Posterior vena cava (tissue), 2 donors: Measurements from ENCODE around the gene SH3D19. TPM values are rescaled to one million over a fixed set of nuclear protein-coding genes. Genes with fewer than 3 reads are reported as not detected.

Experiments used
- DNase-seq: peaks from one replicate; pipeline ENCODE4 v3.0.0-alpha.2; 2020; ENCODE audit warnings: low spot score
- intact Hi-C, 2 donors: fragments of 100-400 bp; cut with DNase I; formaldehyde crosslinking; loops; one replicate each; pipeline versions ENCODE4 v1.14.1 to v1.14.2; 2022 to 2023
- long read RNA-seq, 2 donors: library from polyadenylated mRNA; unstranded; transcript quantifications; one replicate each; pipeline ENCODE4 v2.0.0, GENCODE V29; 2020 to 2021
- total RNA-seq, 2 donors: library from RNA; stranded (reverse); fragmentation: NEBNext Ultra II Directional; extraction: Animal tissue kit (Norgen Biotek cat#: 25700); gene quantifications; one replicate each; pipeline ENCODE4 v1.2.1, GENCODE V29; 2021
- donor health status: DM: yes; HTN: yes; CAD: no.
- donor health status: DM: yes; HTN: yes; CAD: no.

The SH3D19 gene, protein sequence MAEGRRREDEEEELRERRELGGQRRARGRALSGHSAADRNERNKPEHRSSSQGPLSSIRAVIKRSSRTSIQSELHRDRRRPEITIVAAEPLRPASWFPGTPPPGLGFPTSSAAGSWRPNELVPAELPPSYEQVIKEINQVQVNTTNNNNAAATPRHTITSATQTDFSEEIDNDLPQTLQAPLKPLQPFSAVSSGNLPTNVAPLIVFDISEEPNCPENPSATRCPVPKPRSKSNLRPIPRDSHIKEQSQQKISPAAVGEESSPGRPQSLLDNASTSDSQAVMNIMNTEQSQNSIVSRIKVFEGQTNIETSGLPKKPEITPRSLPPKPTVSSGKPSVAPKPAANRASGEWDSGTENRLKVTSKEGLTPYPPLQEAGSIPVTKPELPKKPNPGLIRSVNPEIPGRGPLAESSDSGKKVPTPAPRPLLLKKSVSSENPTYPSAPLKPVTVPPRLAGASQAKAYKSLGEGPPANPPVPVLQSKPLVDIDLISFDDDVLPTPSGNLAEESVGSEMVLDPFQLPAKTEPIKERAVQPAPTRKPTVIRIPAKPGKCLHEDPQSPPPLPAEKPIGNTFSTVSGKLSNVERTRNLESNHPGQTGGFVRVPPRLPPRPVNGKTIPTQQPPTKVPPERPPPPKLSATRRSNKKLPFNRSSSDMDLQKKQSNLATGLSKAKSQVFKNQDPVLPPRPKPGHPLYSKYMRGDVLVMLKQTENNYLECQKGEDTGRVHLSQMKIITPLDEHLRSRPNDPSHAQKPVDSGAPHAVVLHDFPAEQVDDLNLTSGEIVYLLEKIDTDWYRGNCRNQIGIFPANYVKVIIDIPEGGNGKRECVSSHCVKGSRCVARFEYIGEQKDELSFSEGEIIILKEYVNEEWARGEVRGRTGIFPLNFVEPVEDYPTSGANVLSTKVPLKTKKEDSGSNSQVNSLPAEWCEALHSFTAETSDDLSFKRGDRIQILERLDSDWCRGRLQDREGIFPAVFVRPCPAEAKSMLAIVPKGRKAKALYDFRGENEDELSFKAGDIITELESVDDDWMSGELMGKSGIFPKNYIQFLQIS
- total RNA-seq, result 100 to 1,000 TPM; 118 to 140 TPM
- long read RNA-seq, donor 1, full-length matches to known transcripts, result 3 of 43 reads
- long read RNA-seq, donor 1, partial matches to known transcripts, result 11 of 43 reads
- long read RNA-seq, donor 1, other reads (novel, unspliced or antisense), result 29 of 43 reads
- long read RNA-seq, donor 2, full-length matches to known transcripts, result 1 of 28 reads
- long read RNA-seq, donor 2, partial matches to known transcripts, result 17 of 28 reads
- long read RNA-seq, donor 2, other reads (novel, unspliced or antisense), result 10 of 28 reads

GRCh38 chr4:151325111-151325948 is at the start of gene SH3D19:
TSS of gene SH3D19 (minus strand) at chr4:151325605. CDS start at chr4:151325352, 253 bp downstream.
- intact Hi-C loops, result loop anchor here in 1 of 2 donors (5.0 kb wide), 1 partner anchor 38 kb away; no protein-coding TSS in a partner anchor
- DNase-seq, result peak; percentile 85

- DNase-seq, result peak; percentile 90
- intact Hi-C loops, result loop anchor here in 1 of 2 donors (10.0 kb wide), 1 partner anchor 248 kb away; no protein-coding TSS in a partner anchor
These were observed 37.2 kb upstream of the SH3D19 start for GRCh38 chr4:151362404-151363164.

DNA sequence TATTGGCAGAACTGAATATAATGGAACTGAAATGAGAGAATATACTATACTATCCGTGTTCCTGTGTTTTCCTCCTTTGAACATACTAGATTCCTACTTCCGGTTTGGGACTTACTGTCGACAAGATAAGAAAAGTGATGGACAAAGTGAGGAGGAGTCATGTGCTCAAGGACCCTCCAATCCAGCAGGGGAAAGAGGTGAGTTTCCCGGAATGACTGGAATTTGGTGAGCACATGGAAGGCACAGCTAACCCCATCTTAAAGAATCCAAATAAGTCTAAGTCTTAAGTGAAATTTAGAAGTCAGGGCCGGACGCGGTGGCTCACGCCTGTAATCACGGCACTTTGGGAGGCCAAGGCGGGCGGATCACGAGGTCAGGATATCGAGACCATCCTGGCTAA is 36.6 kb upstream of the SH3D19 start:
- no peak for DNase-seq
- intact Hi-C loops, result loop anchor here in 1 of 2 donors (10.0 kb wide), 1 partner anchor 247 kb away; no protein-coding TSS in a partner anchor

GRCh38 chr4:151361126-151361525 is 35.7 kb upstream of the SH3D19 start:
- no peak for DNase-seq

GRCh38 chr4:151359576-151359975 is 34.2 kb upstream of the SH3D19 start:
- intact Hi-C loops, result loop anchor here in 1 of 2 donors (10.0 kb wide), 1 partner anchor 235 kb away; no protein-coding TSS in a partner anchor

More at GRCh38 chr4:151361126-151361525, 35.7 kb upstream of the SH3D19 start:
- intact Hi-C loops, result loop anchor here in 1 of 2 donors (10.0 kb wide), 1 partner anchor 246 kb away; no protein-coding TSS in a partner anchor

DNA sequence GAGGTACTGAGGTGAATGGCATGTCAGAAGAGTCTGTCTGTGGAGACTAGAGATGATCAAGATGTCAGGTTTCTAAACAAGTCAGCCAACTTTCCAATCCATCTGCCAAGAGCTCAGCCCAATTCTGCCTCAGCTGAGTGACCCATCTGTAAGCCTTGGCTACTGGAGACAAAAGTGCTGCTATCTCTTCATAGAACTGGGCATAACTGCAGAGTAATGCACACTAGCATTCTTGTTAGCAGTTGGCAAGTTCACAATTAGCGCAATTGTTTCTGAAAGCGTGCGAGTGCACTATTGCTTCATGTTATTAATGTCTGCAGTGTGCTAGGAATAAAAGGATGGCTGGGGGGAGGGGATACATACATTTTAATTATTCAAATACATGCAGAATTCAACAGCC is 32.9 kb upstream of the SH3D19 start:
- DNase-seq, result no peak
- intact Hi-C loops, result loop anchor here in 1 of 2 donors (10.0 kb wide), 1 partner anchor 233 kb away; no protein-coding TSS in a partner anchor

More at GRCh38 chr4:151359576-151359975, 34.2 kb upstream of the SH3D19 start:
- no peak for DNase-seq

DNA sequence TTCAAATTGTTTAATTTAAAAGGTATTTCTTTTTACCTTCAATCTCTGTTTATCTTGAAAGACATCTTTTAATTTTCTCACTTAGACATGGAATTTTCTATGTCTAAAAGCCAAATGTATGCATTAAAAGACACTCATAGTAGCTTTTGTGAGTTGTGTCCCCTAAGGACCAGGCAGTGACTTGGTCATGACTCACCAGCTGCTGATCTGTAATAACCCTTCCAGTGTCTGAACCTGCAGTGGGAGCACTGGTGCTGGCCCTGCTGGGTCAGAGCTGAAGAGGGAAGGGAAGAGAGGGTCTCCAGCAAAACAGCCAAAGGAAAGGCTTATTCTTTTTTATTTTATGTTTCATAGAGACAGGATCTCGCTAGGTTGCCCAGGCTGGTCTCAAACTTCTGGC is 31.1 kb upstream of the SH3D19 start:
- no peak for DNase-seq
- intact Hi-C loops, result loop anchor here in 1 of 2 donors (10.0 kb wide), 1 partner anchor 232 kb away; no protein-coding TSS in a partner anchor

DNA sequence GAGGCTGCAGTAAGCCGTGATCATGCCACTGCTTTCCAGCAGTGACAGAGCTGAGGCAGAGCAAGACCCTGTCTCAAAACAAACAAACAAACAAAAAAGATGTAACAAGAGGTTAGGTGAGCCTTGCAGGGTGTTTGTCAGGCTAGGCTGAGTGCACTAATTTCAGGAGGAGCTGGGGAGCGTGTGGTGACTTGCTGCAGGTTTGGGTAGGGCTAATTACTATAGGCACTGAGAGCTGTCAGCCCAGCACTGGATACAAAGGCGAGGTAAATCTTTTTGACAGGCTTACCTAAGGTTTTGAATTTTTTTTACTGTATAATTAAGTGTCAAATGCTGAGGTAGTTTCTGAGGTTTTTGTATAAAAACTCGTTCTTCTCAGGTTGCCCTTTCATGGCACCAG is 29.8 kb upstream of the SH3D19 start:
- no peak for DNase-seq
- intact Hi-C loops, result loop anchor here in 1 of 2 donors (10.0 kb wide), 1 partner anchor 230 kb away; no protein-coding TSS in a partner anchor

GRCh38 chr4:151347490-151348235 is 22.3 kb upstream of the SH3D19 start:
- intact Hi-C loops, result no loop called here
- no peak for DNase-seq

- DNase-seq, result no peak
- intact Hi-C loops, result no loop called here
These were observed 19.5 kb upstream of the SH3D19 start for GRCh38 chr4:151344948-151345347.

- intact Hi-C loops, result no loop called here
- no peak for DNase-seq
These were observed 15.5 kb upstream of the SH3D19 start for GRCh38 chr4:151340751-151341385.

- DNase-seq, result no peak
- intact Hi-C loops, result no loop called here
These were observed 14.1 kb upstream of the SH3D19 start for GRCh38 chr4:151339467-151339866.

- DNase-seq, result no peak
- intact Hi-C loops, result no loop called here
These were observed 6.1 kb upstream of the SH3D19 start for GRCh38 chr4:151331276-151332042.

DNA sequence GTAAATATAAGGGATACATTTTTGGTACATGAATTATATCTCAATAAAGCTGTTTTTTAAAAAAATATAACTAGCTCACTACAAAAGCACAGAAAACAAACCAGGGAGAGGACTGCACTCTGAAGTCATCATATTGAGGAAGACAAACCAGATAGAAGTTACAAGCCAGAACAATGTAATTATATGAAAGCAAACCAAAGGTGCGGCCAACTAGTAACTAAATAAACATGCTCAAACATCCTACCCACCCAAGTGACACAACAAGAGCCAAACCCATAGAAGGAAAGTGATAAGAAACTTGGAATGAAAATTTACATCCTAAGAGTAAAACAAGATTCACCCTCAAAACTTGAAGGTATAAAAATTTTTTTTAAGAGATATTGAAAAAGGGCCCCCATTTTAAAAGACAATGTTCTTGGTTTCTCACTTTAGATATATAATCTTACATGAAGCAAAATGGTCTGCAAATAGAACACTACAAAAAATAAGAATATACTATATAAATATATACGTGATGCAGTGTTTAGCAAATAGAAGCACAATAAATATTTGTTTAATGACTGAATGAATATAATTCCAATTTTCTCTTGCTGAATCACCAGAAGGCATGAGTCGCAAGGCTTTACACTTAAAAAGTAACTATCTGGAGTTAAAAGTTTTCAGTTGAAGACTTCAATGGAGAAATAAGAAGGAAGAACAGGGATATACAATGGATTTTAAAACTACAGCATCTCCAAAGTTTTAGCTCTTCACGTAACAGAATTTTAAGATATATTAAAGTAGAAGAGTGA is 4.0 kb upstream of the SH3D19 start:
- DNase-seq, result no peak
- intact Hi-C loops, result loop anchor here in 1 of 2 donors (5.0 kb wide), 1 partner anchor 42 kb away; no protein-coding TSS in a partner anchor
